Activated CD4-positive, alpha-beta T cell treated with anti-CD3 and anti-CD28 coated beads, Interleukin-2, Interleukin-4, amounts not matched to agents 100 ng/mL and 50 ng/mL, durations not matched to agents 16 hours and 8 hours (primary cell): ENCODE measurements around the gene NUMB.
"Not testable (repeated sequence)": the region's sequence is repeated elsewhere in the genome, so short reads cannot be mapped to it uniquely, and the experiment has no call there.

Experiments used
- DNase-seq: peaks from one replicate; pipeline ENCODE4 v3.0.0-alpha.2; 2020; ENCODE audit warnings: low spot score

NUMB gene

GRCh38 chr14:73465823-73466532, 7.6 kb upstream of the NUMB start:
- no peak for DNase-seq

GRCh38 chr14:73463411-73463810, 5.1 kb upstream of the NUMB start:
- peak; percentile 91 for DNase-seq

GRCh38 chr14:73462815-73463214, 4.5 kb upstream of the NUMB start:
- DNase-seq, result no peak

- DNase-seq, result no peak
Observed at GRCh38 chr14:73462048-73462715, 3.8 kb upstream of the NUMB start.

- no peak for DNase-seq
Observed at GRCh38 chr14:73461478-73462047, 3.2 kb upstream of the NUMB start.

- no peak for DNase-seq
Observed at GRCh38 chr14:73460691-73461127, 2.4 kb upstream of the NUMB start.

- no peak for DNase-seq
Observed at GRCh38 chr14:73459959-73460358, 1.6 kb upstream of the NUMB start.

- DNase-seq, result no peak
Observed at GRCh38 chr14:73457924-73458182, 493 bp downstream of the NUMB start.

- no peak for DNase-seq
Observed at GRCh38 chr14:73457041-73457923, 1.1 kb downstream of the NUMB start.

GRCh38 chr14:73455294-73455693, 3.1 kb downstream of the NUMB start:
- no peak for DNase-seq

- no peak for DNase-seq
Observed at GRCh38 chr14:73452341-73453186, 5.8 kb downstream of the NUMB start.

- DNase-seq, result no peak
Observed at GRCh38 chr14:73443758-73444157, 14.6 kb downstream of the NUMB start.

GRCh38 chr14:73441286-73441685, 17.1 kb downstream of the NUMB start:
- no peak for DNase-seq

GRCh38 chr14:73438993-73439392, 19.4 kb downstream of the NUMB start:
- DNase-seq, result no peak

- no peak for DNase-seq
Observed at GRCh38 chr14:73437206-73437605, 21.1 kb downstream of the NUMB start.

GRCh38 chr14:73432124-73432523, 26.2 kb downstream of the NUMB start:
- no peak for DNase-seq

- no peak for DNase-seq
Observed at GRCh38 chr14:73428353-73428824, 30.0 kb downstream of the NUMB start.

GRCh38 chr14:73427516-73428264, 30.7 kb downstream of the NUMB start:
- DNase-seq, result no peak

- DNase-seq, result no peak
Observed at GRCh38 chr14:73426877-73427276, 31.5 kb downstream of the NUMB start.

- no peak for DNase-seq
Observed at GRCh38 chr14:73424453-73424852, 33.9 kb downstream of the NUMB start.

- not testable (repeated sequence) for DNase-seq
Observed at GRCh38 chr14:73423092-73423491, 35.3 kb downstream of the NUMB start.
